Trophoblast cell (in vitro differentiated cells and primary cell): ENCODE results near the gene ARID3B.

Source experiments
- DNase-seq, 2 donors: peaks; one replicate each; pipeline ENCODE4 v3.0.0-alpha.2; 2016
- H2AFZ ChIP-seq: 2 replicates; pipeline ENCODE4 v1.6.1; 2013; ENCODE audit warnings: low read length, moderate library complexity, mild to moderate bottlenecking; ENCODE audit not compliant: insufficient read depth, poor library complexity
- H2AK5ac ChIP-seq: 2 replicates; pipeline ENCODE4 v1.6.1; 2013; ENCODE audit warnings: mild to moderate bottlenecking, low read length
- H2BK120ac ChIP-seq: 2 replicates; pipeline ENCODE4 v1.6.1; 2013; ENCODE audit warnings: low read length, mild to moderate bottlenecking, moderate library complexity; ENCODE audit not compliant: insufficient read depth, poor library complexity
- H2BK12ac ChIP-seq: 2 replicates; pipeline ENCODE4 v1.6.1; 2013; ENCODE audit warnings: mild to moderate bottlenecking, low read length, moderate library complexity
- H2BK5ac ChIP-seq: 2 replicates; pipeline ENCODE4 v1.6.1; 2013; ENCODE audit warnings: low read length, low read depth, moderate library complexity, mild to moderate bottlenecking; ENCODE audit not compliant: poor library complexity
- H3K14ac ChIP-seq: 2 replicates; pipeline ENCODE4 v1.6.1; 2013; ENCODE audit warnings: mild to moderate bottlenecking, low read length
- H3K18ac ChIP-seq: 2 replicates; pipeline ENCODE4 v1.6.1; 2013; ENCODE audit warnings: mild to moderate bottlenecking, low read length
- H3K23ac ChIP-seq: 2 replicates; pipeline ENCODE4 v1.6.1; 2013; ENCODE audit warnings: low read length
- H3K27ac ChIP-seq: 2 replicates; pipeline ENCODE4 v1.5.1; 2013; ENCODE audit warnings: low read depth, mild to moderate bottlenecking, inconsistent platforms, low read length, moderate library complexity
- H3K27me3 ChIP-seq: 2 replicates; pipeline ENCODE4 v1.6.1; 2013; ENCODE audit warnings: inconsistent platforms, mild to moderate bottlenecking, low read length, moderate library complexity; ENCODE audit not compliant: insufficient read depth
- H3K36me3 ChIP-seq, 2 experiments: 1 replicate in 1 of 2; 2 replicates in 1 of 2; pipeline ENCODE4 v1.6.1; 2013; ENCODE audit warnings: low read length in 2 of 2, mild to moderate bottlenecking in 2 of 2, moderate library complexity in 1 of 2; ENCODE audit not compliant: insufficient read depth in 2 of 2, control insufficient read depth in 1 of 2
- H3K4ac ChIP-seq: 2 replicates; pipeline ENCODE4 v1.6.1; 2013; ENCODE audit warnings: low read depth, mild to moderate bottlenecking, low read length, moderate library complexity
- H3K4me1 ChIP-seq, 2 experiments: 1 replicate in 1 of 2; 2 replicates in 1 of 2; pipeline ENCODE4 v1.6.1; 2013; ENCODE audit warnings: low read length in 2 of 2, mild to moderate bottlenecking in 2 of 2, moderate library complexity in 1 of 2; ENCODE audit not compliant: insufficient read depth in 2 of 2, control insufficient read depth in 1 of 2
- H3K4me2 ChIP-seq: 2 replicates; pipeline ENCODE4 v1.6.1; 2013; ENCODE audit warnings: inconsistent platforms, mild to moderate bottlenecking, low read length, moderate library complexity
- H3K4me3 ChIP-seq: 2 replicates; pipeline ENCODE4 v1.5.1; 2013; ENCODE audit warnings: mild to moderate bottlenecking, low read depth, low read length, inconsistent platforms
- H3K79me1 ChIP-seq: one replicate; pipeline ENCODE4 v1.6.1; 2013; ENCODE audit warnings: low read length
- H3K79me2 ChIP-seq: 2 replicates; pipeline ENCODE4 v1.6.1; 2013; ENCODE audit warnings: low read length, mild to moderate bottlenecking; ENCODE audit not compliant: control insufficient read depth, insufficient read depth, poor library complexity
- H3K9ac ChIP-seq: 2 replicates; pipeline ENCODE4 v1.6.1; 2013; ENCODE audit warnings: mild to moderate bottlenecking, low read length
- H3K9me3 ChIP-seq: 2 replicates; pipeline ENCODE4 v1.6.1; 2013; ENCODE audit warnings: low read depth, mild to moderate bottlenecking, control low read depth, inconsistent platforms, low read length; ENCODE audit not compliant: insufficient read depth
- H4K12ac ChIP-seq: 2 replicates; pipeline ENCODE4 v1.6.1; 2013; ENCODE audit warnings: low read depth, mild to moderate bottlenecking, low read length, moderate library complexity
- H4K8ac ChIP-seq: 2 replicates; pipeline ENCODE4 v1.6.1; 2013; ENCODE audit warnings: low read depth, mild to moderate bottlenecking, low read length, moderate library complexity
- H4K91ac ChIP-seq: one replicate; pipeline ENCODE4 v1.6.1; 2013; ENCODE audit warnings: low read depth, mild to moderate bottlenecking, low read length, moderate library complexity
- WGBS: extraction: QIAGEN DNeasy Blood & Tissue Kit; methylation state at CpG from one replicate; pipeline ENCODE4 v1.1.7; 2013; ENCODE audit warnings: missing lambda C conversion rate; ENCODE audit not compliant: insufficient read length, insufficient coverage; ENCODE audit errors: extremely low coverage; 5-methylcytosine and 5-hydroxymethylcytosine counted together

The ARID3B gene

GRCh38 chr15:74517096-74517495 lies 23.9 kb upstream of the ARID3B start:
- Histone ChIP-seq H2BK5ac (no peak overlapping the region), H2AK5ac (no peak overlapping the region), H3K27me3 (no peaks in the 10 kb centered on the region), H4K91ac (no peak overlapping the region), H3K4ac (no peak overlapping the region), H3K4me2 (no peak overlapping the region), H3K36me3 (no peaks in the 10 kb centered on the region), H3K18ac (no peak overlapping the region), H3K4me1 (peaks cover 0 to 2% of the 10 kb centered on the region in 2 experiments), H3K23ac (no peak overlapping the region), H3K14ac (no peak overlapping the region), H3K27ac (no peak overlapping the region), H3K9ac (no peak overlapping the region), H3K79me1 (no peaks in the 10 kb centered on the region), H3K79me2 (no peaks in the 10 kb centered on the region), H2BK120ac (no peak overlapping the region), H2BK12ac (no peak overlapping the region), H3K4me3 (no peak overlapping the region), H4K12ac (no peak overlapping the region), H2AFZ (no peak overlapping the region), H3K9me3 (no peaks in the 10 kb centered on the region), H4K8ac (no peak overlapping the region)
- DNase-seq, result no peak

- H2BK12ac ChIP-seq, result no peak overlapping the region
- no peaks in the 10 kb centered on the region for H3K9me3 ChIP-seq
- no peak overlapping the region for H4K91ac ChIP-seq
- no peak overlapping the region for H2BK120ac ChIP-seq
- H4K8ac ChIP-seq, result no peak overlapping the region
- no peak overlapping the region for H3K14ac ChIP-seq
- DNase-seq, result peak; percentile 25 to 80
- no peak overlapping the region for H3K18ac ChIP-seq
- H2AFZ ChIP-seq, result no peak overlapping the region
- no peak overlapping the region for H3K4ac ChIP-seq
- H3K4me2 ChIP-seq, result no peak overlapping the region
- no peak overlapping the region for H2AK5ac ChIP-seq
- H4K12ac ChIP-seq, result no peak overlapping the region
- H3K27me3 ChIP-seq, result no peaks in the 10 kb centered on the region
- no peaks in the 10 kb centered on the region for H3K79me1 ChIP-seq
- no peak overlapping the region for H3K4me3 ChIP-seq
- H3K9ac ChIP-seq, result no peak overlapping the region
- H3K79me2 ChIP-seq, result no peaks in the 10 kb centered on the region
- H3K36me3 ChIP-seq, result no peaks in the 10 kb centered on the region
- H3K27ac ChIP-seq, result no peak overlapping the region
- H2BK5ac ChIP-seq, result no peak overlapping the region
- peaks cover 0 to 5% of the 10 kb centered on the region in 2 experiments for H3K4me1 ChIP-seq
- WGBS, result no CpG with 5 or more reads among the region's 4 CpGs
- H3K23ac ChIP-seq, result no peak overlapping the region
These were observed 21.7 kb upstream of the ARID3B start for GRCh38 chr15:74519311-74519710.

- Histone ChIP-seq H3K79me1 (no peaks in the 10 kb centered on the region), H2AFZ (no peak overlapping the region), H3K9me3 (no peaks in the 10 kb centered on the region), H2AK5ac (peak overlapping the region; percentile 29), H4K12ac (no peak overlapping the region), H3K4me1 (peaks cover 2 to 5% of the 10 kb centered on the region in 2 experiments), H3K18ac (no peak overlapping the region), H2BK120ac (no peak overlapping the region), H3K9ac (no peak overlapping the region), H4K91ac (no peak overlapping the region), H2BK12ac (no peak overlapping the region), H3K27ac (no peak overlapping the region), H3K14ac (no peak overlapping the region), H3K4me2 (no peak overlapping the region), H3K4ac (no peak overlapping the region), H3K4me3 (no peak overlapping the region), H3K79me2 (no peaks in the 10 kb centered on the region), H3K27me3 (no peaks in the 10 kb centered on the region), H2BK5ac (no peak overlapping the region), H3K36me3 (no peaks in the 10 kb centered on the region), H4K8ac (no peak overlapping the region), H3K23ac (no peak overlapping the region)
- WGBS, result no CpG with 5 or more reads among the region's 4 CpGs
- DNase-seq, result no peak
These were observed 20.6 kb upstream of the ARID3B start for GRCh38 chr15:74520407-74520806.

- Histone ChIP-seq H3K4me2 (no peak overlapping the region), H2AFZ (no peak overlapping the region), H3K27ac (peak overlapping the region; percentile 3), H2BK5ac (no peak overlapping the region), H3K79me1 (peaks cover 2% of the 10 kb centered on the region), H4K12ac (no peak overlapping the region), H3K14ac (no peak overlapping the region), H4K8ac (no peak overlapping the region), H3K4me3 (no peak overlapping the region), H3K79me2 (no peaks in the 10 kb centered on the region), H3K18ac (no peak overlapping the region), H3K9ac (no peak overlapping the region), H2BK120ac (no peak overlapping the region), H3K4ac (no peak overlapping the region), H3K4me1 (peaks cover 2 to 5% of the 10 kb centered on the region in 2 experiments), H3K9me3 (no peaks in the 10 kb centered on the region), H3K23ac (no peak overlapping the region), H4K91ac (no peak overlapping the region), H3K36me3 (no peaks in the 10 kb centered on the region), H2AK5ac (no peak overlapping the region), H2BK12ac (no peak overlapping the region), H3K27me3 (no peaks in the 10 kb centered on the region)
- peak; percentile 39 to 66 for DNase-seq
These were observed 17.0 kb upstream of the ARID3B start for GRCh38 chr15:74523982-74524381.
